ENCODE measurements around the gene ABLIM3. TPM values are rescaled to one million over a fixed set of nuclear protein-coding genes. Genes with fewer than 3 reads are reported as not detected.
A peak's percentile ranks its signal among the peaks of the same experiment; 100 is the strongest.
"Not testable (repeated sequence)": the region's sequence is repeated elsewhere in the genome, so short reads cannot be mapped to it uniquely, and the experiment has no call there.

Gene ABLIM3
- total and polyA plus RNA-seq, 5 donors, result 81.3 to 185 (median 159) TPM

DNA sequence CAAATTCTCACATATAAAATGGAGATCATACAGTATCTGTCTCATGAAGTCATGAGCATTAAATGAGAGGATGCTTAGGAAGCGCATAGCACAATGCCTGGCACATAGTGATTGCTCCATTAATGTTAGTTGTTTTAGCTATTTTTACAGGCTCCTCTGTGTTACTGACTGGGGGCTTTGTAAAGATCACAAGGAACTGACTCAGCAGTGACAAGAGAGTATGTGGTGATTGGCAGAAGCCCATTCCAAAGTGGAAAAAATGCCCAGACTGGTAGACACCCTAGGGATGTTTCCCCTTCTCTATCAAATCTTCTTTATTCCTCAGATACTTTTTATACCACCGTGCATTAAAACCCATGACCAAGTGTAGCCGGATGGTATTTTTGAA lies 33.5 kb downstream of the ABLIM3 start:
- H3K27ac ChIP-seq (ENCODE audit: low read length), result peak overlapping the region; percentile 99
- WGBS, result 61% methylated on average over 3 of the region's 3 CpGs
- peak in 1 of 2 donors; percentile 13 for ATAC-seq
- intact Hi-C loops (cut with DNase I), result loop anchor here in 1 of 4 donors (5.0 kb wide), 1 partner anchor 33 kb away; the partner anchor contains the start of gene ABLIM3
- H3K27me3 ChIP-seq (ENCODE audit: control insufficient read depth, insufficient read depth), result no peaks in the 10 kb centered on the region
- H3K9me3 ChIP-seq (ENCODE audit: control insufficient read depth, low read length), result no peaks in the 10 kb centered on the region
- no peak overlapping the region for H3K4me3 ChIP-seq (ENCODE audit: low read length)
- DNase-seq, result no peak
- peaks cover 45% of the 10 kb centered on the region for H3K4me1 ChIP-seq (ENCODE audit: control insufficient read depth, insufficient read depth, low read length)

GRCh38 chr5:149175346-149176105 lies 34.2 kb downstream of the ABLIM3 start:
- intact Hi-C loops (cut with DNase I), result loop anchor here in 1 of 4 donors (5.0 kb wide), 1 partner anchor 33 kb away; the partner anchor contains the start of gene ABLIM3
- no peaks in the 10 kb centered on the region for H3K9me3 ChIP-seq (ENCODE audit: control insufficient read depth, low read length)
- peak overlapping the region; percentile 99 for H3K27ac ChIP-seq (ENCODE audit: low read length)
- no peak overlapping the region for H3K4me3 ChIP-seq (ENCODE audit: low read length)
- ATAC-seq (peak; percentile 77 to 82), DNase-seq (peak; percentile 78 to 91 (median 91))
- WGBS, result 16% methylated on average over 12 of the region's 12 CpGs
- H3K27me3 ChIP-seq (ENCODE audit: control insufficient read depth, insufficient read depth), result no peaks in the 10 kb centered on the region
- H3K4me1 ChIP-seq (ENCODE audit: control insufficient read depth, insufficient read depth, low read length), result peaks cover 42% of the 10 kb centered on the region

- Histone ChIP-seq H3K27me3 (ENCODE audit: control insufficient read depth, insufficient read depth) (no peaks in the 10 kb centered on the region), H3K9me3 (ENCODE audit: control insufficient read depth, low read length) (no peaks in the 10 kb centered on the region), H3K27ac (ENCODE audit: low read length) (peak overlapping the region; percentile 99), H3K4me3 (ENCODE audit: low read length) (no peak overlapping the region), H3K4me1 (ENCODE audit: control insufficient read depth, insufficient read depth, low read length) (peaks cover 36% of the 10 kb centered on the region)
- intact Hi-C loops (cut with DNase I), result loop anchor here in 1 of 4 donors (5.0 kb wide), 1 partner anchor 35 kb away; the partner anchor contains the start of gene ABLIM3
- ATAC-seq (no peak), DNase-seq (no peak)
Observed at GRCh38 chr5:149177339-149177843, 36.1 kb downstream of the ABLIM3 start.

DNA sequence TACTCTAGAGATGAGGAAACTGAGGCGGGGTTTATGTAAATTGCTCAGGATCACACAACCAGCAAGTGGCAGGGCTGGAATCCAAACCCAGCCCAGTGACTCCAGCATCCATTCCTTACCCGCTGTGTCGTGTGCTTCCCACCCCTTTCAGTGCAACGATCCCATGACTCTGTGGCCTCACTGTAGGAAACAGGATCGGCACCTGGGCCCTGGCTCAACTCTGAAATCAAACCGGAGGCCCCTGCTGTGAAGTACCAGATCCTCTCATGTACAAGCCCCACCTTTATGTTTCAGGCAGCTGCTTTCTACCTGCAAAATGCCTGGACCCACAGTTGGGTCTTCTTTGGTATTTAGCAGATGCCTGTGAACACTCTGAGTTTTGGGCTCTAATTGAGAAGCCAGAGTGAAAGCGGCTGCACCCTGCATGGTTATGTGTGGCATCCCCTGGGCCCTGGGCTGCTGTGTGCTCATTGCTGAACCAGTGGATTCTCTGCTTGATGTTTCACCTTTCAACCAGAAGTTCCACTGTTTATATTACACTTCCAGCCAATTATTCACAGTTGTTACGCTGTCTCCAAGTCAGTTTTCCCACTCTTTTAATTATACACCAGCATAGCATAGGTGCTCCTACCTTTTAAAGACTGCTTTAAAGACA lies 36.7 kb downstream of the ABLIM3 start:
- H3K27ac ChIP-seq (ENCODE audit: low read length), result peak overlapping the region; percentile 93
- 63% methylated on average over 8 of the region's 8 CpGs for WGBS
- H3K27me3 ChIP-seq (ENCODE audit: control insufficient read depth, insufficient read depth), result no peaks in the 10 kb centered on the region
- peaks cover 30% of the 10 kb centered on the region for H3K4me1 ChIP-seq (ENCODE audit: control insufficient read depth, insufficient read depth, low read length)
- DNase-seq (peak in 1 of 3 donors; percentile 50), ATAC-seq (no peak)
- intact Hi-C loops (cut with DNase I), result loop anchor here in 1 of 4 donors (5.0 kb wide), 1 partner anchor 36 kb away; the partner anchor contains the start of gene ABLIM3
- H3K9me3 ChIP-seq (ENCODE audit: control insufficient read depth, low read length), result no peaks in the 10 kb centered on the region
- no peak overlapping the region for H3K4me3 ChIP-seq (ENCODE audit: low read length)

GRCh38 chr5:149181732-149182131 lies 40.4 kb downstream of the ABLIM3 start:
- no peak for DNase-seq
- intact Hi-C loops (cut with DNase I), result no loop called here
- H3K4me1 ChIP-seq (ENCODE audit: control insufficient read depth, insufficient read depth, low read length), result peaks cover 13% of the 10 kb centered on the region
- no peak overlapping the region for H3K4me3 ChIP-seq (ENCODE audit: low read length)
- H3K27me3 ChIP-seq (ENCODE audit: control insufficient read depth, insufficient read depth), result no peaks in the 10 kb centered on the region
- no peak overlapping the region for H3K27ac ChIP-seq (ENCODE audit: low read length)
- H3K9me3 ChIP-seq (ENCODE audit: control insufficient read depth, low read length), result no peaks in the 10 kb centered on the region
- no peak for ATAC-seq
- WGBS, result 83% methylated on average over 2 of the region's 2 CpGs

GRCh38 chr5:149182241-149182640 lies 40.9 kb downstream of the ABLIM3 start:
- DNase-seq (no peak), ATAC-seq (no peak)
- Histone ChIP-seq H3K9me3 (ENCODE audit: control insufficient read depth, low read length) (no peaks in the 10 kb centered on the region), H3K27ac (ENCODE audit: low read length) (no peak overlapping the region), H3K4me3 (ENCODE audit: low read length) (no peak overlapping the region), H3K4me1 (ENCODE audit: control insufficient read depth, insufficient read depth, low read length) (peaks cover 13% of the 10 kb centered on the region), H3K27me3 (ENCODE audit: control insufficient read depth, insufficient read depth) (no peaks in the 10 kb centered on the region)
- 85% methylated on average over 1 of the region's 1 CpG for WGBS
- intact Hi-C loops (cut with DNase I), result no loop called here

- H3K4me1 ChIP-seq (ENCODE audit: control insufficient read depth, insufficient read depth, low read length), result peaks cover 4% of the 10 kb centered on the region
- no peak overlapping the region for H3K4me3 ChIP-seq (ENCODE audit: low read length)
- intact Hi-C loops (cut with DNase I), result no loop called here
- peak overlapping the region; percentile 86 for H3K27ac ChIP-seq (ENCODE audit: low read length)
- H3K9me3 ChIP-seq (ENCODE audit: control insufficient read depth, low read length), result no peaks in the 10 kb centered on the region
- no peaks in the 10 kb centered on the region for H3K27me3 ChIP-seq (ENCODE audit: control insufficient read depth, insufficient read depth)
- peak in 1 of 2 donors; percentile 33 for ATAC-seq
- 67% methylated on average over 3 of the region's 3 CpGs for WGBS
- DNase-seq, result no peak
Observed at GRCh38 chr5:149185067-149185466, 43.8 kb downstream of the ABLIM3 start.

- H3K9me3 ChIP-seq (ENCODE audit: control insufficient read depth, low read length), result no peaks in the 10 kb centered on the region
- WGBS, result 64% methylated on average over 2 of the region's 2 CpGs
- no peak overlapping the region for H3K27ac ChIP-seq (ENCODE audit: low read length)
- peaks cover 4% of the 10 kb centered on the region for H3K4me1 ChIP-seq (ENCODE audit: control insufficient read depth, insufficient read depth, low read length)
- intact Hi-C loops (cut with DNase I), result no loop called here
- DNase-seq (no peak), ATAC-seq (no peak)
- no peaks in the 10 kb centered on the region for H3K27me3 ChIP-seq (ENCODE audit: control insufficient read depth, insufficient read depth)
- no peak overlapping the region for H3K4me3 ChIP-seq (ENCODE audit: low read length)
Observed at GRCh38 chr5:149186506-149186905, 45.2 kb downstream of the ABLIM3 start.

- WGBS, result 90% methylated on average over 10 of the region's 10 CpGs
- H3K27ac ChIP-seq (ENCODE audit: low read length); DNase-seq; H3K4me3 ChIP-seq (ENCODE audit: low read length); H3K9me3 ChIP-seq (ENCODE audit: control insufficient read depth, low read length); H3K4me1 ChIP-seq (ENCODE audit: control insufficient read depth, insufficient read depth, low read length); H3K27me3 ChIP-seq (ENCODE audit: control insufficient read depth, insufficient read depth); ATAC-seq; intact Hi-C loops (cut with DNase I): not testable (repeated sequence)
Observed at GRCh38 chr5:149187617-149188016, 46.3 kb downstream of the ABLIM3 start.

DNA sequence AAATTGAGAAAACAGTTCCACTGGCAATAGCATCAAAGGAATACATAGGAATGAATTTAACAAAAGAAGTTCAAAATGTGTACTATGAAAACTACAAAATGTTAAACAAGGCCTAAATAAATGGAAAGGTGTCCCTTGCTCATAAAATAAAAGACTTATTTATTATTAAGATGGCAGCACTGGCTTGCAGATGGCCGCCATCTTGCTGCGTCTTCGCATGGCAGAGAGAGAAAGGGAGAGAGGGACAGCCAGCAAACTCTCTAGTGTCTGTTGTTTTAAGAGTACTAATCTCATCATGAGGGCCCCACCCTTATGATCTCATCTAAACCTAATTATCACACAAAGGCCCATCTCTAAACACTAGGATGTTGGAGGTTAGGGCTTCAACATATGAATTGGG lies 47.1 kb downstream of the ABLIM3 start:
- Histone ChIP-seq H3K4me3 (ENCODE audit: low read length) (no peak overlapping the region), H3K9me3 (ENCODE audit: control insufficient read depth, low read length) (no peaks in the 10 kb centered on the region), H3K4me1 (ENCODE audit: control insufficient read depth, insufficient read depth, low read length) (peaks cover 4% of the 10 kb centered on the region), H3K27ac (ENCODE audit: low read length) (no peak overlapping the region), H3K27me3 (ENCODE audit: control insufficient read depth, insufficient read depth) (no peaks in the 10 kb centered on the region)
- intact Hi-C loops (cut with DNase I), result no loop called here
- DNase-seq, result no peak
- 98% methylated on average over 3 of the region's 3 CpGs for WGBS
- ATAC-seq, result no peak

DNA sequence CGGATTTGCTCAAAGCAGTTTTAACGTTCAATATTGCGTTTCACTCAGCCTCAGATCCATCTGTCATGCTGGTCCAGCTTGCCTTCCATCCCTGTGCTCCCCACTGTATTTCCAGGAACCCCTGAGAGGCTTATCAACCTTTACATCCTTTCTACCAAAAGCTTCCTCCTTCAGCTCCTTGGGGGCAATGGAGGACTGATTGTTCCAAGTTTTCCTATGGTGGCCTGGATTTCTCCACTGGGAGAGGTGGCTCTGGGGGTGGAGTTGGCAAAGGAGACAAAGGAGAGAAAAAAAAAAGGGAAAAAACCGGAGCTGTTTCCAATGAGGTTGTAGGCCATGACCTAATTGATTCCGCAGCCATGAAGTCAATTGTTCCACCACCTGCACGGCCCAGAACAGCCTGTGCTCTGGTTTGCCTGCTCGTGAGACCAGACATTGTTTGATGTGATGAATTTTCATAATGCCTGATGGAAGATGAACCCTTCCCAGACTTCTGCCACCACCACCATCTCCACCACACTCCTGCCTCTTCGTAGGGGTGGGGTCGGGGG lies 54.1 kb downstream of the ABLIM3 start:
- Histone ChIP-seq H3K9me3 (ENCODE audit: control insufficient read depth, low read length) (no peaks in the 10 kb centered on the region), H3K27ac (ENCODE audit: low read length) (peak overlapping the region; percentile 91), H3K4me3 (ENCODE audit: low read length) (no peak overlapping the region), H3K27me3 (ENCODE audit: control insufficient read depth, insufficient read depth) (no peaks in the 10 kb centered on the region), H3K4me1 (ENCODE audit: control insufficient read depth, insufficient read depth, low read length) (peaks cover 8% of the 10 kb centered on the region)
- DNase-seq (no peak), ATAC-seq (peak; percentile 77 to 85)
- 62% methylated on average over 9 of the region's 9 CpGs for WGBS
- intact Hi-C loops (cut with DNase I), result no loop called here

Data from right cardiac atrium (tissue), 5 donors.